WERI-Rb-1 (cell line): ENCODE results near the gene ATG4D.

Source experiments
- DNase-seq: peaks from one replicate; pipeline ENCODE4 v3.0.0-alpha.2; 2020
- H3K27ac ChIP-seq: fragments of 250-450 bp; sonication (Bioruptor Pico); 2 replicates; pipeline ENCODE4 v1.5.1; 2020; ENCODE audit warnings: mild to moderate bottlenecking, moderate library complexity
- H3K27me3 ChIP-seq: fragments of 250-450 bp; sonication (Bioruptor Pico); 2 replicates; pipeline ENCODE4 v1.5.1; 2021; ENCODE audit warnings: mild to moderate bottlenecking, low read depth, moderate library complexity; ENCODE audit not compliant: insufficient read depth, severe bottlenecking
- H3K36me3 ChIP-seq: fragments of 250-450 bp; sonication (Bioruptor Pico); 2 replicates; pipeline ENCODE4 v1.5.1; 2020; ENCODE audit warnings: mild to moderate bottlenecking, moderate library complexity
- H3K4me3 ChIP-seq: 2 replicates; pipeline ENCODE4 v1.5.1; 2011; ENCODE audit warnings: low read depth, mild to moderate bottlenecking, control low read depth, low read length
- H3K9me3 ChIP-seq: fragments of 250-450 bp; sonication (Bioruptor Pico); 2 replicates; pipeline ENCODE4 v1.5.1; 2021; ENCODE audit warnings: mild to moderate bottlenecking, moderate library complexity; ENCODE audit not compliant: severe bottlenecking
- TF ChIP-seq, protein P1 (sequence below): IDR thresholded peaks from 2 replicates; pipeline ENCODE4 v1.5.1; 2011; ENCODE audit warnings: low read depth, mild to moderate bottlenecking, control low read depth, inconsistent platforms, low read length

The ATG4D gene

DNA sequence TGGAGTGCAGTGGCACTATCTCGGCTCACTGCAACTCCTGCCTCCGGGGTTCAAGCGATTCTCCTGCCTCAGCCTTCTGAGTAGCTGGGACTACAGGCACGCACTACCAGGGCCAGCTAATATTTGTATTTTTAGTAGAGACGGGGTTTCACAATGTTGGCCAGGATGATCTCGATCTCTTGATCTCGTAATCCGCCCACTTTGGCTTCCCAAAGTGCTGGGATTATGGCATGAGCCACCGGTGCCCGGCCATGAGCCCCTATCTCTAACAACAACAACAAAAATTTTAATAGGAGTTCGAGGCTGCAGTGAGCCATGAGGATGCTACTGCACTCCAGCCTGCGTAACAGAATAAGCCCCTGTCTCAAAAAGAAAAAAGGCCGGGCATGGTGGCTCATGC, 38.4 kb downstream of the ATG4D start:
- no peak for DNase-seq
- TF ChIP-seq, protein P1, sequence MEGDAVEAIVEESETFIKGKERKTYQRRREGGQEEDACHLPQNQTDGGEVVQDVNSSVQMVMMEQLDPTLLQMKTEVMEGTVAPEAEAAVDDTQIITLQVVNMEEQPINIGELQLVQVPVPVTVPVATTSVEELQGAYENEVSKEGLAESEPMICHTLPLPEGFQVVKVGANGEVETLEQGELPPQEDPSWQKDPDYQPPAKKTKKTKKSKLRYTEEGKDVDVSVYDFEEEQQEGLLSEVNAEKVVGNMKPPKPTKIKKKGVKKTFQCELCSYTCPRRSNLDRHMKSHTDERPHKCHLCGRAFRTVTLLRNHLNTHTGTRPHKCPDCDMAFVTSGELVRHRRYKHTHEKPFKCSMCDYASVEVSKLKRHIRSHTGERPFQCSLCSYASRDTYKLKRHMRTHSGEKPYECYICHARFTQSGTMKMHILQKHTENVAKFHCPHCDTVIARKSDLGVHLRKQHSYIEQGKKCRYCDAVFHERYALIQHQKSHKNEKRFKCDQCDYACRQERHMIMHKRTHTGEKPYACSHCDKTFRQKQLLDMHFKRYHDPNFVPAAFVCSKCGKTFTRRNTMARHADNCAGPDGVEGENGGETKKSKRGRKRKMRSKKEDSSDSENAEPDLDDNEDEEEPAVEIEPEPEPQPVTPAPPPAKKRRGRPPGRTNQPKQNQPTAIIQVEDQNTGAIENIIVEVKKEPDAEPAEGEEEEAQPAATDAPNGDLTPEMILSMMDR: no peak
- H3K36me3 ChIP-seq: no peaks in the 10 kb centered on the region

DNA sequence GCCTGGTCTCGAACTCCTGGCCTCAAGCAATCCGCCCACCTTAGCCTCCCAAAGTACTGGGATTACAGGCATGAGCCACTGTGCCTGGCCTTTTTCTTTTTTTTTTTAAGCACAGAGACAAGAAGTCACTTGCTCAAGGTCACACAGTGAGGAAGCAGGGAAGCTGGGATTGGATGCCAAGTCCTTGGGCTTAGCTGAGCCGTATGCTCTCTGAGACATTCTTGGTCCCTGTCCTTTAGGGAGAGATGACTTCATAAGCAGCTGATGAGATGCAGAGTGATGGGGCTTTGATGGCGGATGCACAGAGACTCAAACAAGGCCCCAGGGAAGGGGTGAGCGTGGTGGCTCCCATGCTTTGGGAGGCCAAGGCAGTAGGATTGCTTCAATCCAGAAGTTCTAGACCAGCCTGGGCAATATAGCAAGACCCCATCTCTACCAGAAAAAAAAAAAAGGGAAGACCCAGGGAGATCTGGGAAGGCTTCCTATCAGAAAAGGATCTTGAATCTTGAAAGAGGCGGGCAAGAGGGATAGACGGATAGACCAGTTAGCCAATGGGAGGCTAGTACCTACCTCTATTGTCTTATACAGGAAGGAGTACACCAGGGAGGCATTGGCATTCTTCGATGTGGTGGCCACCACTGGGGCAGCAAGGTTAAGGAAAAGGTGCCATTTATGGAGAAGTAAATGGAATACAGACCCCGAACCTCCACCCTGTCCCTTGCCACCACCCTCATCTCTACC, 39.5 kb downstream of the ATG4D start:
- DNase-seq: no peak
- Histone ChIP-seq H3K4me3 (no peak overlapping the region), H3K27ac (no peak overlapping the region), H3K9me3 (no peaks in the 10 kb centered on the region), H3K36me3 (no peaks in the 10 kb centered on the region), H3K27me3 (no peaks in the 10 kb centered on the region)
- TF ChIP-seq, protein P1: no peak

More for the DNA sequence above, 38.4 kb downstream of the ATG4D start:
- H3K4me3 ChIP-seq: no peak overlapping the region
- H3K27me3 ChIP-seq: no peaks in the 10 kb centered on the region
- no peak overlapping the region for H3K27ac ChIP-seq
- no peaks in the 10 kb centered on the region for H3K9me3 ChIP-seq

DNA sequence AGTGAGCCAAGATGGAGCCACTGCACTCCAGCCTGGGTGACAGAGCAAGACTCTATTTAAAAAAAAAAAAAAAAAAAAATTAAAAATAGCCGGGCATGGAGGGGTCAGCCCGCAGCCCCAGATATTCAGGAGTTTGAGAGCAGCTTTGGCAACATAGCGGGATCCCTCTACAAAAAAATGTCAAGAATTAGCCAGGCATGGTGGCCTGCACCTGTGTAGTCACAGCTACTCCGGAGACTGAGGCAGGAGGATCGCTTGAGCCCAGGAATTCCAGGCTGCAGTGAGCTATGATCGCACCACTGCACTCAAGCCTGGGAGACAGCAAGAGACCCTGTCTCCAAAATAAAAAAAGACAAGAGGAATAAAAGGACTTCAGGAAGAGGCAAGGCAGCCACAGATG, 42.7 kb downstream of the ATG4D start:
- H3K4me3 ChIP-seq: no peak overlapping the region
- no peak overlapping the region for H3K27ac ChIP-seq

DNA sequence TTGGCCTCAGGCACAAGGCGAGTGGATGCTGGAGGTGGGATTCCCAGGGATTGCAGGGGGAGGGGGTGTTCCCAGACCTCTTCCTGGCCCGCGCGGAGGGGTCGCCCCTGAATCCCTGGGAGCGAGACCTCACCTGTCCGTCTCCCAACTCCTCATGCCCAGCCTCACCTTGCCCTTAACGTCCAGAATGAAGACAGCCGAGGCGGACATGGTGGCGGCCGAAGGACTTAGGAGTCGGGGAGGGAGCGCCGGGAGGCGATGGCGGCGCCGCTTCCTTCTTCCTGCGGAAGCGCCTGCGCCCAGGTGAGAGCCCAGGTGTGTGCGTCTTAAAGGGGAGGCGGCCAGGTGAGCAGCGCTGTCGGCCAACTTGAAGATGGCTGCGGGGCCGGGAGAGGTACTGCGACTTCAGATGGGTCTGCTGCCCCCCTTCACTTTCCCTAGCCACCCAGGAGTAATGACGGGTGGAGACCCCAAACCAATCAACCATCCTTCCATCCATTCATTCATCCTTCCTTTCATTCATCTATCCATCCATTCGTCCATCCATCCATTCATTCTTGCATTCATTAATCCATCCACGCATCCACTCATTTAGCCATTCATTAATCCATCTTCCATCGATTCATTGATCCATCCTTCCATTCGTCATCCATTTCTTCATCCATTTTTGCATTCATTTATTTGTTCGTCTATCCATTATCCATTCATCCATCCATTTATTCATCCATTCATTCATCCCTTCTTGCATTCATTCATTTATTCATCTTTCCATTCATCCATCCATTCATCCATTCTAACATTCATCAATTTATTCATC, 43.5 kb downstream of the ATG4D start, which contains the start of gene AP1M2:
AP1M2 (minus strand) TSS at position 291 of the 817 bp plus-strand sequence; CDS start at position 210, 81 bp downstream.
- H3K36me3 ChIP-seq: no peaks in the 10 kb centered on the region
- H3K27me3 ChIP-seq: no peaks in the 10 kb centered on the region
- TF ChIP-seq, protein P1: no peak
- no peak within 1 kb of the TSS for H3K4me3 ChIP-seq
- DNase-seq: no peak
- H3K9me3 ChIP-seq: no peaks in the 10 kb centered on the region
- no peak within 1 kb of the TSS for H3K27ac ChIP-seq

More for the DNA sequence above, 42.7 kb downstream of the ATG4D start:
- Histone ChIP-seq H3K36me3 (no peaks in the 10 kb centered on the region), H3K27me3 (no peaks in the 10 kb centered on the region), H3K9me3 (no peaks in the 10 kb centered on the region)
- TF ChIP-seq, protein P1: no peak
- no peak for DNase-seq

DNA sequence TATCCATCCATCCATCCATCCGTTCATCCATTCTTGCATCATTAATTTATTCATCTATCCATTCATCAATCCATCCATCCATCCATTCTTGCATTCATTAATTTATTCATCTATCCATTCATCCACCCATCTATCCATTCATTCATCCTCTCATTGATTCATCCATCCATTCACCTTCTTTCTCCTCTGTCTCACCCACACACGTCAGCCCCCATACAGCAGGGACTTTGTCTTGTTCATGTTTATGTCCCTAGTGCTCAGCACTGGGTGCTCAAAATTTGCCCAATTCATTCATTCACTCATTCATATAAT, 44.1 kb downstream of the ATG4D start:
- Histone ChIP-seq H3K27ac (no peak overlapping the region), H3K27me3 (no peaks in the 10 kb centered on the region), H3K4me3 (no peak overlapping the region), H3K9me3 (no peaks in the 10 kb centered on the region), H3K36me3 (no peaks in the 10 kb centered on the region)
- TF ChIP-seq, protein P1: no peak
- no peak for DNase-seq
